ENCODE measurements around the gene FST.

GRCh38 chr5:53512539-53512938 lies 32.1 kb downstream of the FST start:
- TF ChIP-seq CTCF (IDR thresholded peaks at IDR 0.05), result no peak
- TF ChIP-seq POLR2A (IDR thresholded peaks at IDR 0.05), result no peak
